IMR-90 (cell line): ENCODE data around the gene MCF2L2.

Source experiments
- ELK1 ChIP-seq: fragments of 150-350 bp; IDR thresholded peaks from 2 replicates; pipeline ENCODE4 v1.6.1; 2016; ENCODE audit warnings: low read depth, mild to moderate bottlenecking, low read length, moderate library complexity, borderline replicate concordance
- MAFK ChIP-seq: IDR thresholded peaks from 2 replicates; pipeline ENCODE4 v1.6.1; 2012; ENCODE audit warnings: low read depth, low read length, improper control_type of control experiment
- POLR2A ChIP-seq: IDR thresholded peaks from 2 replicates; pipeline ENCODE4 v1.6.1; 2012; ENCODE audit warnings: mild to moderate bottlenecking, low read depth, low read length
- RAD21 ChIP-seq: IDR thresholded peaks from 2 replicates; pipeline ENCODE4 v1.6.1; 2012; ENCODE audit warnings: low read length, improper control_type of control experiment
- RFX5 ChIP-seq: IDR thresholded peaks from 2 replicates; pipeline ENCODE4 v1.8.0; 2012; ENCODE audit warnings: low read depth, mild to moderate bottlenecking, low read length, moderate library complexity
- USF2 ChIP-seq: fragments of 150-350 bp; IDR thresholded peaks from 2 replicates; pipeline ENCODE4 v1.6.1; 2017; ENCODE audit warnings: mild to moderate bottlenecking, antibody characterized with exemption, low read length, low read depth
- TF ChIP-seq, protein P1 (sequence below): conservative IDR thresholded peaks from 2 replicates; pipeline ENCODE4 v1.5.1; 2012; ENCODE audit warnings: mild to moderate bottlenecking, low read depth, low read length, improper control_type of control experiment

DNA sequence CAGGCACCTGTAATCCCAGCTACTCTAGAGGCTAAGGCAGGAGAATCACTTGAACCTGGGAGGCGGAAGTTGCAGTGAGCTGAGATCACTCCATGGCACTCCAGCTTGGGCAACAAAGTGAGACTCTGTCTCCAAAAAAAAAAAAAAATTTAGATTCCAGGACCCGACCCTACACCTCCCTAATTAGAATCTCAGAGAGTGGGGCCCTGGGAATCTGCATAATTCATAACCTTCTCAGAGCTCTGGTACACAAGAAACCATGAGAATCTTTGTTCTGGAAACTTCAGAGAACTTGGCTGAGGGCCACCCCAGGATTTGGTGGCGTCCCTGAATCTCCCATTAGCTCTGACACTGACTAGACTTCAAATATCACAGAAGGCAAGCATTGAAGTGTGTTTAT is 143.8 kb downstream of the MCF2L2 start:
- TF ChIP-seq, protein P1, sequence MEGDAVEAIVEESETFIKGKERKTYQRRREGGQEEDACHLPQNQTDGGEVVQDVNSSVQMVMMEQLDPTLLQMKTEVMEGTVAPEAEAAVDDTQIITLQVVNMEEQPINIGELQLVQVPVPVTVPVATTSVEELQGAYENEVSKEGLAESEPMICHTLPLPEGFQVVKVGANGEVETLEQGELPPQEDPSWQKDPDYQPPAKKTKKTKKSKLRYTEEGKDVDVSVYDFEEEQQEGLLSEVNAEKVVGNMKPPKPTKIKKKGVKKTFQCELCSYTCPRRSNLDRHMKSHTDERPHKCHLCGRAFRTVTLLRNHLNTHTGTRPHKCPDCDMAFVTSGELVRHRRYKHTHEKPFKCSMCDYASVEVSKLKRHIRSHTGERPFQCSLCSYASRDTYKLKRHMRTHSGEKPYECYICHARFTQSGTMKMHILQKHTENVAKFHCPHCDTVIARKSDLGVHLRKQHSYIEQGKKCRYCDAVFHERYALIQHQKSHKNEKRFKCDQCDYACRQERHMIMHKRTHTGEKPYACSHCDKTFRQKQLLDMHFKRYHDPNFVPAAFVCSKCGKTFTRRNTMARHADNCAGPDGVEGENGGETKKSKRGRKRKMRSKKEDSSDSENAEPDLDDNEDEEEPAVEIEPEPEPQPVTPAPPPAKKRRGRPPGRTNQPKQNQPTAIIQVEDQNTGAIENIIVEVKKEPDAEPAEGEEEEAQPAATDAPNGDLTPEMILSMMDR: no peak
- TF ChIP-seq RAD21 (no peak), POLR2A (no peak), RFX5 (no peak), USF2 (no peak), ELK1 (no peak), MAFK (no peak)
